Stimulated activated CD8-positive, alpha-beta memory T cell treated with anti-CD3 and anti-CD28 coated beads, Interleukin-4, amount 100 ng/mL, for 48 hours (primary cell): ENCODE measurements around the gene ZNF35.

Experiments used
- DNase-seq: peaks from one replicate; pipeline ENCODE4 v3.0.0-alpha.2; 2020

ZNF35 gene

GRCh38 chr3:44685128-44685800 is 36.7 kb downstream of the ZNF35 start:
- DNase-seq: peak; percentile 74

- DNase-seq: no peak
Observed at GRCh38 chr3:44687898-44688297, 39.4 kb downstream of the ZNF35 start.
